Smooth muscle cell of trachea (primary cell): Measurements from ENCODE around the gene ACSS1. TPM values are rescaled to one million over a fixed set of nuclear protein-coding genes. Genes with fewer than 3 reads are reported as not detected.

Source experiments
- total RNA-seq: library from RNA; depleted of rRNA; stranded (reverse); fragments of >200 nt; gene quantifications from 2 replicates; pipeline ENCODE4 v1.2.1, GENCODE V29; 2014

Gene ACSS1
- total RNA-seq: 1.3 and 2.6 TPM in 2 replicates

DNA sequence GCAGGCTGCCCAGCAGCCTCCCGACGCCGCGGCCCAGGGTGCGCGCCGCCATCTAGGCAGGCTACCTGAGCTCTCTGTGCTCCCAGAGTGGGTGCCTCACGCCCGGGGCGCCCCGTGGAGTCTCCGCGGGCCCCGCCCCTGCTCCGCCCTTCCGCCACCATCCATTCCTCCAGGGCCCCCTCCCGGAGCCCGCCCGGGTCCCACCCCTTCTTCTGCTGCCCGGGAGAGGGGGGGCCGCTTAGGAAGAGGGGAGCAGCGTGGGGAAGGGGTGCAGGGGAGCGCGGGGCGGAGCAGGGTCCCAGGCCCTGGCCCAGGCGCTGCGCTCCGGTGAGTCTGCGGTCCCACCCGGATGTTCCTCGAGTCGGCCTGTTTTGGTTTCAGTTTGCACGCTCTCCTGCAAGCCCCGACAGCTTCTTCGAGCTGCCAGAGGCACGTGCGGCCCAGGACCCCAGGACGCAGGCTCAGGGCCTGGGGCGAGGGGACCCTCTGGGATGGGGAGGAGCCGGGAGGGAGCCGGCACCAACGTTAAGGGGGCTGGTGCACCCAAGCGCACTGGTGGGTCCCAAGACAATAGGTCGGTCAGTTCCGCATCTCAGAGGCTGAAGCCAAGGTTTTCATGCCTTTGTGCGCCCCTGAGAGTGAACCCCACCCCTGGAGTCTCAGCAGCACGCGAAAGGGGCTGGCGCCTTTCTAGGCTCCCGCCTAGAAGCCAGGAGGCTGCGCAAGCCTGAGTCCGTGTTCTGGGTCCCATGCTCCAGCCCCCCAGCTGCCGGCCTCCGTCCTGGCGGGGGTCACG lies at the start of gene ACSS1:
ACSS1 (minus strand) TSS at position 89 of the 796 bp plus-strand sequence; CDS start at position 52, 37 bp downstream.

DNA sequence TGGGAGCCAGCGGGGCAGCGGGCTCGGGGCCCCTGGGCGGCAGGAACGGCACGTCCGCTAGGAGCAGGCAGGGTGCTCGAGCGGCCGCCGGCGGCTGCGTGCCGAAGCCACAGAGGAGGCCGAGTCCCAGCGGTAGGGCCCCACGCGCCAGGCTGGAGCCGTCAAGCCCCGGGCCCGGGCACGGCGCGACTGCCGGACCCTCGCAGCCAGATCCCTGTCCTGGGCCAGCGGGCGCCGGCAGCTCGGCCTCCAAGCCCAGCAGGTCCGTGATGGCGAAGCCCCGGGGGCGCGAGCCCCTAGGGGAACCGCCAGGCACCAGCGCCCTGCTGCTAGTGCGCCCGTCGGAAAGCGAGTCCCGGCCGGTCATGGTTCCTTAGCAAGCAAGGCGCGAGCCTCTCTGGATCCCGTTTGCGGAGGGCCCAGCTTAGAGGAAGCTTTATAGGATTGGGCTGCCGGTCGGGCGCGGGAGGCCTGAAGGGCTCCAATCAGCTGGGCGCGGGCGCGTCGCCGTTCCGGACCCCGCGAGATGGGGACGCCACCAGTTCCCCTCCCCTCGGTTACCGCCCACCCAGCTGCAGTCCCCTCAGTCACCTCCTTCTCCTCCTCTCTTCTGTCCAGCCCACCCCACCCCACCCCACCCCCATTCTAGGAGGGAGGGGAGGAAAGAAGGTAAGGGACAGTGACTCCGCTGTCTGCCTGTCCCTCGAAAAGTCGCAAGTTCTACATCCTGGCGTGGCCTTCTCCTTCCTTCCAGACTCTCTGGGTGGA lies 24.0 kb upstream of the ACSS1 start, which contains the start of gene VSX1:
VSX1 (minus strand) TSS at position 412 of the 768 bp plus-strand sequence; CDS start at position 367, 45 bp downstream.

DNA sequence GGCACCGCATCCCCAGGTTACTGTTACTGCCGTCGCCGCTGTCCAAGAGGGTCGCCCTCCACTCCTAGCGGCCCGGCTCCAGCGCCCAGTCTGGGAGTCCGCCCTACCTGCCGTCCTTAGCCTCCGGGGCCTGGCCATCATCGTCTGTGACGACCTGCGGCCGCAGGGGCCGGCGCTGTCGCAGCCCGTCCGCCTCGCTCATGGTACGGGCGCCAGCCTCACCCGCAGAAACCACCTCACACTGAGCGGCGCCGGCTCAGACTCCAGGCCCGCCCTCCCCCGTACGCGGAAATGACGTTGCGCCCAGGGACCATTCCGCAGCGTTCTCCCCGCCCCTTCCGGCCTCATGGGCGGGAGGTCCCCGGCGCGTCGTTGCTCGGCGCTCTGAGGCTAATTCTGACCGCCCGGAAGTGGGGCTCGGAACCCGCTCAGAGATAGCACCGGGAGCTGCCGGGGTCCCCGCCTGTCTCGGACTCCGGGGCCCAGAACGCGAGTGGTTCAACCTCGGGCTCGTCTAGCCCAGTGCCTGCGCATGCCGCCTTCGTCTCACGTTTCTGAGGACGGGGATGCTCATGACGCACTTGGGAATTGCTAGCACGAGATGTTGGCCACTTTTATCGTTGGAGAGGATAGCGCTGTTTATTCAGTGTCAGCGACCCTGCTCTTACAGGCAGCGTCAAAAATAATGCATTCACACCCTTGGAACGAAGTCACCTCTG lies 65.3 kb downstream of the ACSS1 start, which contains the start of gene APMAP:
APMAP (minus strand) TSS at position 265 of the 719 bp plus-strand sequence; CDS start at position 202, 63 bp downstream.

Other genes starting within 250 kb of the ACSS1 start
- not detected in 2 replicates for gene CST7, start 108.9 kb downstream of the ACSS1 start, total RNA-seq
- gene APMAP, start 65.4 kb downstream of the ACSS1 start, total RNA-seq: 117 and 121 TPM in 2 replicates
- gene VSX1, start 24.0 kb upstream of the ACSS1 start, total RNA-seq: not detected in 2 replicates
- gene ENTPD6, start 137.6 kb upstream of the ACSS1 start, total RNA-seq: 68.9 and 86.0 TPM in 2 replicates
- 126 and 142 TPM in 2 replicates for gene PYGB, start 189.9 kb upstream of the ACSS1 start, total RNA-seq